ENCODE results near the gene PREX1. TPM values are rescaled to one million over a fixed set of nuclear protein-coding genes. Genes with fewer than 3 reads are reported as not detected.

PREX1 gene
- total and polyA plus RNA-seq, 2 donors (not counting 1 experiment from before 2014, with no cell fraction given) = 1.0 to 3.1 TPM

- no peak overlapping the region for H3K4me2 ChIP-seq (ENCODE audit: extremely low read depth, insufficient read depth, low read length)
- H4K20me1 ChIP-seq (ENCODE audit: control insufficient read depth, extremely low read depth, insufficient read depth, low read length) = no peaks in the 10 kb centered on the region
- no peaks in the 10 kb centered on the region for H3K4me1 ChIP-seq (ENCODE audit: control insufficient read depth, extremely low read depth, insufficient read depth, low read length)
- H3K36me3 ChIP-seq (ENCODE audit: control insufficient read depth, insufficient read depth, low read length) = no peaks in the 10 kb centered on the region
- no peak overlapping the region for H3K27ac ChIP-seq (ENCODE audit: insufficient read depth, low read length)
- no peak overlapping the region for H2AFZ ChIP-seq (ENCODE audit: low read length)
- H3K9me3 ChIP-seq (ENCODE audit: control insufficient read depth, insufficient read depth, low read depth, low read length) = no peaks in the 10 kb centered on the region
- H3K27me3 ChIP-seq (ENCODE audit: control insufficient read depth, insufficient read depth, low read length) = no peaks in the 10 kb centered on the region
- no peaks in the 10 kb centered on the region for H3K79me2 ChIP-seq (ENCODE audit: control insufficient read depth, insufficient read depth, low read length)
- no peak for TF ChIP-seq EZH2 (IDR thresholded peaks at IDR 0.05; ENCODE audit: low read length, missing control alignments)
- no peak for TF ChIP-seq CTCF (conservative IDR thresholded peaks at IDR 0.05 in 1 of 2, IDR thresholded peaks at IDR 0.05 in 1 of 2; ENCODE audit: low read depth in 1 of 2, low read length in 2 of 2)
- no peak overlapping the region for H3K4me3 ChIP-seq (replicated peaks in 1 of 4; ENCODE audit: control extremely low read depth in 1 of 4, insufficient read depth in 1 of 4, low read depth in 3 of 4, low read length in 4 of 4)
- DNase-seq (ENCODE audit: low read depth in 2 of 2) = no peak
- H3K9ac ChIP-seq (ENCODE audit: insufficient read depth, low read length) = no peak overlapping the region
Measured at GRCh38 chr20:48674461-48674860, 153.3 kb downstream of the PREX1 start.

- H3K9me3 ChIP-seq (ENCODE audit: control insufficient read depth, insufficient read depth, low read depth, low read length) = no peaks in the 10 kb centered on the region
- no peak overlapping the region for H3K4me2 ChIP-seq (ENCODE audit: extremely low read depth, insufficient read depth, low read length)
- no peak overlapping the region for H3K27ac ChIP-seq (ENCODE audit: insufficient read depth, low read length)
- TF ChIP-seq EZH2 (IDR thresholded peaks at IDR 0.05; ENCODE audit: low read length, missing control alignments) (no peak), CTCF (conservative IDR thresholded peaks at IDR 0.05 in 1 of 2, IDR thresholded peaks at IDR 0.05 in 1 of 2; ENCODE audit: low read depth in 1 of 2, low read length in 2 of 2) (no peak)
- H3K36me3 ChIP-seq (ENCODE audit: control insufficient read depth, insufficient read depth, low read length) = no peaks in the 10 kb centered on the region
- H3K9ac ChIP-seq (ENCODE audit: insufficient read depth, low read length) = no peak overlapping the region
- H3K4me3 ChIP-seq (replicated peaks in 1 of 4; ENCODE audit: control extremely low read depth in 1 of 4, insufficient read depth in 1 of 4, low read depth in 3 of 4, low read length in 4 of 4) = no peak overlapping the region
- no peak for DNase-seq (ENCODE audit: low read depth in 2 of 2)
- no peaks in the 10 kb centered on the region for H4K20me1 ChIP-seq (ENCODE audit: control insufficient read depth, extremely low read depth, insufficient read depth, low read length)
- H3K27me3 ChIP-seq (ENCODE audit: control insufficient read depth, insufficient read depth, low read length) = no peaks in the 10 kb centered on the region
- H3K4me1 ChIP-seq (ENCODE audit: control insufficient read depth, extremely low read depth, insufficient read depth, low read length) = no peaks in the 10 kb centered on the region
- no peaks in the 10 kb centered on the region for H3K79me2 ChIP-seq (ENCODE audit: control insufficient read depth, insufficient read depth, low read length)
- no peak overlapping the region for H2AFZ ChIP-seq (ENCODE audit: low read length)
Measured at GRCh38 chr20:48673507-48673906, 154.3 kb downstream of the PREX1 start.

- H4K20me1 ChIP-seq (ENCODE audit: control insufficient read depth, extremely low read depth, insufficient read depth, low read length) = no peaks in the 10 kb centered on the region
- TF ChIP-seq CTCF (conservative IDR thresholded peaks at IDR 0.05 in 1 of 2, IDR thresholded peaks at IDR 0.05 in 1 of 2; ENCODE audit: low read depth in 1 of 2, low read length in 2 of 2) = no peak
- no peak for TF ChIP-seq EZH2 (IDR thresholded peaks at IDR 0.05; ENCODE audit: low read length, missing control alignments)
- H2AFZ ChIP-seq (ENCODE audit: low read length) = no peak overlapping the region
- no peaks in the 10 kb centered on the region for H3K36me3 ChIP-seq (ENCODE audit: control insufficient read depth, insufficient read depth, low read length)
- H3K27me3 ChIP-seq (ENCODE audit: control insufficient read depth, insufficient read depth, low read length) = no peaks in the 10 kb centered on the region
- no peaks in the 10 kb centered on the region for H3K79me2 ChIP-seq (ENCODE audit: control insufficient read depth, insufficient read depth, low read length)
- H3K27ac ChIP-seq (ENCODE audit: insufficient read depth, low read length) = no peak overlapping the region
- H3K9me3 ChIP-seq (ENCODE audit: control insufficient read depth, insufficient read depth, low read depth, low read length) = no peaks in the 10 kb centered on the region
- no peaks in the 10 kb centered on the region for H3K4me1 ChIP-seq (ENCODE audit: control insufficient read depth, extremely low read depth, insufficient read depth, low read length)
- H3K9ac ChIP-seq (ENCODE audit: insufficient read depth, low read length) = no peak overlapping the region
- DNase-seq (ENCODE audit: low read depth in 2 of 2) = no peak
- H3K4me3 ChIP-seq (replicated peaks in 1 of 4; ENCODE audit: control extremely low read depth in 1 of 4, insufficient read depth in 1 of 4, low read depth in 3 of 4, low read length in 4 of 4) = no peak overlapping the region
- no peak overlapping the region for H3K4me2 ChIP-seq (ENCODE audit: extremely low read depth, insufficient read depth, low read length)
Measured at GRCh38 chr20:48672324-48672723, 155.5 kb downstream of the PREX1 start.

Data from fibroblast of lung (primary cell).